Endothelial cell (in vitro differentiated cells): ENCODE measurements around the gene VPS39. TPM values are rescaled to one million over a fixed set of nuclear protein-coding genes. Genes with fewer than 3 reads are reported as not detected.
A peak's percentile ranks its signal among the peaks of the same experiment; 100 is the strongest.

Experiments used
- DNase-seq: peaks from one replicate; pipeline ENCODE4 v3.0.0; 2021; ENCODE audit warnings: low spot score
- H3K27ac Mint-ChIP-seq: one replicate; pipeline ENCODE4 v1.8.0; 2021; ENCODE audit warnings: mixed read lengths, inconsistent platforms; ENCODE audit not compliant: unreplicated experiment
- H3K27me3 Mint-ChIP-seq: one replicate; pipeline ENCODE4 v1.8.0; 2021; ENCODE audit warnings: mild to moderate bottlenecking, moderate library complexity, mixed read lengths, inconsistent platforms; ENCODE audit not compliant: unreplicated experiment
- H3K36me3 Mint-ChIP-seq: one replicate; pipeline ENCODE4 v1.8.0; 2021; ENCODE audit warnings: mild to moderate bottlenecking, low read depth, mixed read lengths, inconsistent platforms; ENCODE audit not compliant: unreplicated experiment
- H3K4me1 Mint-ChIP-seq: one replicate; pipeline ENCODE4 v1.8.0; 2021; ENCODE audit warnings: mild to moderate bottlenecking, mixed read lengths, inconsistent platforms; ENCODE audit not compliant: unreplicated experiment
- H3K4me3 Mint-ChIP-seq: one replicate; pipeline ENCODE4 v1.8.0; 2021; ENCODE audit warnings: mild to moderate bottlenecking, mixed read lengths, inconsistent platforms; ENCODE audit not compliant: unreplicated experiment
- H3K9me3 Mint-ChIP-seq: one replicate; pipeline ENCODE4 v1.8.0; 2021; ENCODE audit warnings: mixed read lengths, inconsistent platforms; ENCODE audit not compliant: unreplicated experiment
- long read RNA-seq: library from polyadenylated mRNA; unstranded; transcript quantifications from one replicate; pipeline ENCODE4 v2.0.0, GENCODE V29; 2020; ENCODE audit not compliant: unreplicated experiment
- total RNA-seq: library from RNA; stranded (reverse); fragmentation: NEBNext Ultra II Directional; extraction: Animal tissue kit (Norgen Biotek cat#: 25700); gene quantifications from one replicate; pipeline ENCODE4 v1.2.1, GENCODE V29; 2021; ENCODE audit not compliant: unreplicated experiment
- TF ChIP-seq, protein P1 (sequence below): fragments of 200-600 bp; sonication (generic); IDR thresholded peaks from one replicate; pipeline ENCODE4 v1.5.0; 2021; ENCODE audit warnings: antibody characterized with exemption; ENCODE audit not compliant: unreplicated experiment

The VPS39 gene, protein sequence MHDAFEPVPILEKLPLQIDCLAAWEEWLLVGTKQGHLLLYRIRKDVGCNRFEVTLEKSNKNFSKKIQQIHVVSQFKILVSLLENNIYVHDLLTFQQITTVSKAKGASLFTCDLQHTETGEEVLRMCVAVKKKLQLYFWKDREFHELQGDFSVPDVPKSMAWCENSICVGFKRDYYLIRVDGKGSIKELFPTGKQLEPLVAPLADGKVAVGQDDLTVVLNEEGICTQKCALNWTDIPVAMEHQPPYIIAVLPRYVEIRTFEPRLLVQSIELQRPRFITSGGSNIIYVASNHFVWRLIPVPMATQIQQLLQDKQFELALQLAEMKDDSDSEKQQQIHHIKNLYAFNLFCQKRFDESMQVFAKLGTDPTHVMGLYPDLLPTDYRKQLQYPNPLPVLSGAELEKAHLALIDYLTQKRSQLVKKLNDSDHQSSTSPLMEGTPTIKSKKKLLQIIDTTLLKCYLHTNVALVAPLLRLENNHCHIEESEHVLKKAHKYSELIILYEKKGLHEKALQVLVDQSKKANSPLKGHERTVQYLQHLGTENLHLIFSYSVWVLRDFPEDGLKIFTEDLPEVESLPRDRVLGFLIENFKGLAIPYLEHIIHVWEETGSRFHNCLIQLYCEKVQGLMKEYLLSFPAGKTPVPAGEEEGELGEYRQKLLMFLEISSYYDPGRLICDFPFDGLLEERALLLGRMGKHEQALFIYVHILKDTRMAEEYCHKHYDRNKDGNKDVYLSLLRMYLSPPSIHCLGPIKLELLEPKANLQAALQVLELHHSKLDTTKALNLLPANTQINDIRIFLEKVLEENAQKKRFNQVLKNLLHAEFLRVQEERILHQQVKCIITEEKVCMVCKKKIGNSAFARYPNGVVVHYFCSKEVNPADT
- total RNA-seq: 66.2 TPM
- long read RNA-seq, full-length matches to known transcripts: 6 of 12 reads
- long read RNA-seq, partial matches to known transcripts: 3 of 12 reads
- long read RNA-seq, other reads (novel, unspliced or antisense): 3 of 12 reads

DNA sequence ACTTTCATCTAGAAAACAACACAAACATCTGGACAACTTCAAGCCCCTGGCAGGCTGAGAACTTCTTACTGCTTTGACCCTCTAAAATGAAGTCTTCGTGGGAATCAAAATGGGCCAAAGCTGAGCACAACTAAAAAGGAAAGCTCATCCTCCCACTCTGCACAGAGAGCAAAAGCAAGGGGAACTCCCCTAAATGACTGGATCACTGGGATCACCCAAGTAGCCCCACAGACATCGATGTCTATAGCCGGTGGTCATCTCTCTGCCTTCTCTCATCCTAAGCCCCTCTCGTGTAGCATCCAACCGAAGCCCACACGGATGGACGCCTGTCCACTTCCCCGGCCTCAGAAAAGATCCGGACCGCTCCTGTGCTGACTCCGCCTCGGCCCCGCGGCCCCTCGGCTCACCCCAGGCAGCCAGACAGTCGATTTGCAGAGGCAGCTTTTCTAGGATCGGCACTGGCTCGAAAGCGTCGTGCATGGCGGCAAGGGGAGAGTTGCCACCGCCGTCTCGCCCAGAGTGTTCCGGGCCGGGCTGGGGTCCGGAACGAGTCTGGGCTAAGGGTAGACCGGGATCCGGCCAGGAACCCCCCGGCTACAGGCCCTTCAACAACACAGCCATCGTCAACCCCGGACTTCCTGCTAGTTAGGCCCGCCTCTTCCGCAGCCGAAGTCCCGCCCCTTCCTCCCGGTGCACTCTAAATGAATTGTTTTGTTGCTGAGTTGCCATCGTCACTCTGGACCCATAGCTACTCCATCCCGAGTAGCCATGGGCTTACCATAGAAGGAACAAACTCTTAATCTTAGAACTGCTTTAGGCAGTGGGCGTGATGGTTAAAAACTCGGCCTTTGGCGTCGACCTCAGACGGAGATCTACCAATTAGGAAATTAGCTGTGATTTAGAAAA lies at the start of gene VPS39:
Gene VPS39 (minus strand): TSS at position 631 of the 906 bp plus-strand sequence. CDS start 151 bp downstream, at position 480.
- Mint-ChIP-seq H3K4me3 (peak within 1 kb of the TSS; percentile 99), H3K4me1 (peaks cover 15% of the 10 kb centered on the region), H3K27ac (peak within 1 kb of the TSS; percentile 95), H3K36me3 (no peaks in the 10 kb centered on the region), H3K9me3 (no peaks in the 10 kb centered on the region), H3K27me3 (peaks cover 7% of the 10 kb centered on the region)
- TF ChIP-seq, protein P1, sequence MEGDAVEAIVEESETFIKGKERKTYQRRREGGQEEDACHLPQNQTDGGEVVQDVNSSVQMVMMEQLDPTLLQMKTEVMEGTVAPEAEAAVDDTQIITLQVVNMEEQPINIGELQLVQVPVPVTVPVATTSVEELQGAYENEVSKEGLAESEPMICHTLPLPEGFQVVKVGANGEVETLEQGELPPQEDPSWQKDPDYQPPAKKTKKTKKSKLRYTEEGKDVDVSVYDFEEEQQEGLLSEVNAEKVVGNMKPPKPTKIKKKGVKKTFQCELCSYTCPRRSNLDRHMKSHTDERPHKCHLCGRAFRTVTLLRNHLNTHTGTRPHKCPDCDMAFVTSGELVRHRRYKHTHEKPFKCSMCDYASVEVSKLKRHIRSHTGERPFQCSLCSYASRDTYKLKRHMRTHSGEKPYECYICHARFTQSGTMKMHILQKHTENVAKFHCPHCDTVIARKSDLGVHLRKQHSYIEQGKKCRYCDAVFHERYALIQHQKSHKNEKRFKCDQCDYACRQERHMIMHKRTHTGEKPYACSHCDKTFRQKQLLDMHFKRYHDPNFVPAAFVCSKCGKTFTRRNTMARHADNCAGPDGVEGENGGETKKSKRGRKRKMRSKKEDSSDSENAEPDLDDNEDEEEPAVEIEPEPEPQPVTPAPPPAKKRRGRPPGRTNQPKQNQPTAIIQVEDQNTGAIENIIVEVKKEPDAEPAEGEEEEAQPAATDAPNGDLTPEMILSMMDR: no peak
- DNase-seq: peak; percentile 86

DNA sequence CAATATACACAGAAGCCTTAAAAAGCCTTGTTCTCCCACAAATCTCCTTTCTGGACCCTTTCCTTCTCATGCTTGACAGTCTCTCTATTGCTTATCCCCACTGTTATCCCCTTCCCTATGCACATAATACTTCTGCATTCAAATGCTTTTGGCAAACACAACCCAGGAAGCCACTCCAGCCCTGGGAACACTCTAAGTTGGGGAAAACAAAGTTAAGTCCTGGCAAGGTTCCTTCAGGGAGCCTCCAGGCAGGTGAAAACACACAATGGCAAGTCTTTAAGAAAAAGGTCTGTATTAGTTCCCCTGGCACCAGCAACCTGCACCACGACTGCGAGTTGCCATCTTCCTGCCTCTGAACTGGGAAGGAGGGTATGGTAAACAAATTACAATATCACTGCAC lies 45.2 kb upstream of the VPS39 start:
- TF ChIP-seq, protein P1: no peak
- no peak overlapping the region for H3K27ac Mint-ChIP-seq
- no peaks in the 10 kb centered on the region for H3K4me1 Mint-ChIP-seq
- H3K9me3 Mint-ChIP-seq: peaks cover 8% of the 10 kb centered on the region
- DNase-seq: no peak
- no peak overlapping the region for H3K4me3 Mint-ChIP-seq
- peaks cover 63% of the 10 kb centered on the region for H3K36me3 Mint-ChIP-seq
- peaks cover 2% of the 10 kb centered on the region for H3K27me3 Mint-ChIP-seq

DNA sequence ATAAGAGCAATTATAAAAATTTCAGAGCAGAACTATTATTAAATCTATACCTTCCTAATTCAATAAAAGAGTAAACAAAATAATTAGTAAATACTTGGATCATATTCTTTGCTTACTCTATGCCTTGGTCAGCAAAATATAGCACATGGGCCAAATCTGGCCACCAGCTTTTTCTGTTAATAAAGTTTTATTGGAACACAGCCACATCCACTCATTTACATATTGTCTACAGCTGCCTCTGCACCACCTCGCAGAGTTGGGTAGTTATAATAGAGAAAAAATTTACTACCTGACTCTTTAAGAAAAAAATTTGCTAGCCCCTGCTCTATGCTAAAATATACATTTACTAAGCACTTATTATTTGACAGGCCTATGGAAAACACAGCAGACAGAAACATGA lies 32.7 kb upstream of the VPS39 start:
- no peak for DNase-seq
- TF ChIP-seq, protein P1: no peak
- no peaks in the 10 kb centered on the region for H3K4me1 Mint-ChIP-seq
- peaks cover 6% of the 10 kb centered on the region for H3K36me3 Mint-ChIP-seq
- H3K27me3 Mint-ChIP-seq: peaks cover 2% of the 10 kb centered on the region
- no peaks in the 10 kb centered on the region for H3K9me3 Mint-ChIP-seq
- no peak overlapping the region for H3K4me3 Mint-ChIP-seq
- H3K27ac Mint-ChIP-seq: no peak overlapping the region

DNA sequence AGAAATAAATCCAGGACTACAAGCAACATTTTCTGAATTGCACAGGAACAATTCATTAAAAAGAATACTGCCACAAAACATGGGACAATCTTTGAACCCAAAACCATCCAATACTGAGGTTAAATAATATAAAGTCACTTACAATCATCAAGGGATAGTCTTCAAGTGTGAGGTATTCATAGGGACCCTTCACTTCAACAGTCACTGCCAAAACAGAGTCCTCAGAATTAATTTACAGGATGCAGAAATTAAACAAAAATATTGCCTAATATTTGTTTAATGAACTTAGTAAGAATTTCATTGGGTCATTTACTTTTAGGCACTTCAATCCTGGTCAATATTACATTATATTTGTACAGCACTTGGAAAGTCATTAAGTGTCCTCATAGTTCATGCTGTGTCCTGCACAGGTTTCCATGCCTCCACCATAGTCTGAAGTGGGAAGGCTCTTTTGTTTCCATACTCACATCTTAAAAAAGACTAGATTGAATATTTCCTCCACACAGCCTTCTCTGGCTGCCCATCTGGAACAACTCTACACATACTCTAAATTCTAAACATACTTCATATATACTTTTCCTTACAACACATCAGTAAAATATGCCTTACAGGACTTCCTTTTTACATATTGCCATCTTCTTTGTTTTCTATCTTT lies 31.6 kb upstream of the VPS39 start:
- H3K36me3 Mint-ChIP-seq: peaks cover 7% of the 10 kb centered on the region
- no peak for DNase-seq
- no peak overlapping the region for H3K4me3 Mint-ChIP-seq
- no peaks in the 10 kb centered on the region for H3K4me1 Mint-ChIP-seq
- TF ChIP-seq, protein P1: no peak
- no peak overlapping the region for H3K27ac Mint-ChIP-seq
- peaks cover 1% of the 10 kb centered on the region for H3K27me3 Mint-ChIP-seq
- H3K9me3 Mint-ChIP-seq: no peaks in the 10 kb centered on the region
